ENCODE measurements around the gene LAMP1.
"Not testable (repeated sequence)": the region's sequence is repeated elsewhere in the genome, so short reads cannot be mapped to it uniquely, and the experiment has no call there.

The LAMP1 gene

GRCh38 chr13:113356596-113356995 lies 59.6 kb downstream of the LAMP1 start:
- no peak for DNase-seq (ENCODE audit: low read depth)

- peak; percentile 19 for DNase-seq (ENCODE audit: low read depth)
Measured at GRCh38 chr13:113357529-113357928, 60.5 kb downstream of the LAMP1 start.

GRCh38 chr13:113358653-113359190 lies 61.7 kb downstream of the LAMP1 start:
- no peak for DNase-seq (ENCODE audit: low read depth)

GRCh38 chr13:113359571-113359970 lies 62.5 kb downstream of the LAMP1 start:
- DNase-seq (ENCODE audit: low read depth) = no peak

GRCh38 chr13:113360446-113360845 lies 63.4 kb downstream of the LAMP1 start:
- no peak for DNase-seq (ENCODE audit: low read depth)

GRCh38 chr13:113361406-113361805 lies 64.4 kb downstream of the LAMP1 start:
- no peak for DNase-seq (ENCODE audit: low read depth)

GRCh38 chr13:113364311-113364889 lies 67.4 kb downstream of the LAMP1 start:
- DNase-seq (ENCODE audit: low read depth) = no peak

- DNase-seq (ENCODE audit: low read depth) = no peak
Measured at GRCh38 chr13:113364901-113365582, 68.0 kb downstream of the LAMP1 start.

- DNase-seq (ENCODE audit: low read depth) = no peak
Measured at GRCh38 chr13:113365583-113365970, 68.5 kb downstream of the LAMP1 start.

- DNase-seq (ENCODE audit: low read depth) = no peak
Measured at GRCh38 chr13:113365971-113366588, 69.0 kb downstream of the LAMP1 start.

GRCh38 chr13:113367020-113367560 lies 70.1 kb downstream of the LAMP1 start:
- DNase-seq (ENCODE audit: low read depth) = no peak

- no peak for DNase-seq (ENCODE audit: low read depth)
Measured at GRCh38 chr13:113367771-113368170, 70.7 kb downstream of the LAMP1 start.

GRCh38 chr13:113368353-113368752 lies 71.3 kb downstream of the LAMP1 start:
- not testable (repeated sequence) for DNase-seq (ENCODE audit: low read depth)

GRCh38 chr13:113369189-113369588 lies 72.2 kb downstream of the LAMP1 start:
- no peak for DNase-seq (ENCODE audit: low read depth)

- no peak for DNase-seq (ENCODE audit: low read depth)
Measured at GRCh38 chr13:113369881-113370280, 72.8 kb downstream of the LAMP1 start.

GRCh38 chr13:113371061-113371460 lies 74.0 kb downstream of the LAMP1 start:
- no peak for DNase-seq (ENCODE audit: low read depth)

- not testable (repeated sequence) for DNase-seq (ENCODE audit: low read depth)
Measured at GRCh38 chr13:113371701-113372100, 74.7 kb downstream of the LAMP1 start.

Measured in GM04504 (cell line).